IMR-90 (cell line): Measurements from ENCODE around the gene C5orf58. TPM values are rescaled to one million over a fixed set of nuclear protein-coding genes. Genes with fewer than 3 reads are reported as not detected.

Experiments
- ATAC-seq: fragments of 200-7000 bp; cut with Tn5 transposase; 2 replicates; pipeline ENCODE4 v1.9.1; 2020; ENCODE audit warnings: low read depth, mild to moderate bottlenecking, moderate library complexity
- BruUV-seq: library from RNA; stranded (reverse); fragments of 400-500 nt; replicated peaks from 2 replicates; lab custom pipeline; 2021; lab: Mats Ljungman, UMichigan
- CTCF ChIA-PET: fragments of 300-600 bp; formaldehyde crosslinking; extraction: SDS; loops from one replicate; lab custom pipeline; 2021; ENCODE audit warnings: antibody characterized with exemption; lab: Yijun Ruan, JAX
- POLR2A ChIA-PET: fragments of 300-600 bp; sonication (Branson Sonifier 250); formaldehyde crosslinking; loops from one replicate; lab custom pipeline; 2022; ENCODE audit warnings: antibody characterized with exemption; ENCODE audit not compliant: unreplicated experiment; lab: Charles Lee
- DNase-seq: peaks from one replicate; pipeline ENCODE4 v3.0.0; 2013
- H2AFZ ChIP-seq: replicated peaks from 2 replicates; pipeline ENCODE3; 2013; ENCODE audit warnings: low read length, mild to moderate bottlenecking; ENCODE audit not compliant: poor library complexity
- H2AK5ac ChIP-seq: 2 replicates; pipeline ENCODE4 v1.6.1; 2013; ENCODE audit warnings: low read depth, low read length, inconsistent platforms
- H2AK9ac ChIP-seq: replicated peaks from 2 replicates; pipeline ENCODE3; 2013; ENCODE audit warnings: mild to moderate bottlenecking, low read depth, low read length, moderate library complexity; ENCODE audit not compliant: poor library complexity
- H2BK120ac ChIP-seq: 2 replicates; pipeline ENCODE4 v1.6.1; 2013; ENCODE audit warnings: low read depth, low read length, inconsistent platforms
- H2BK15ac ChIP-seq: 3 replicates; pipeline ENCODE4 v1.6.1; 2013; ENCODE audit warnings: low read depth, low read length, inconsistent platforms
- H2BK20ac ChIP-seq: 2 replicates; pipeline ENCODE4 v1.6.1; 2013; ENCODE audit warnings: low read depth, mild to moderate bottlenecking, inconsistent platforms, low read length, moderate library complexity
- H2BK5ac ChIP-seq: 2 replicates; pipeline ENCODE4 v1.6.1; 2013; ENCODE audit warnings: mild to moderate bottlenecking, low read depth, low read length, inconsistent platforms; ENCODE audit not compliant: poor library complexity, severe bottlenecking
- H3K14ac ChIP-seq: replicated peaks from 2 replicates; pipeline ENCODE4 v1.6.1; 2013; ENCODE audit warnings: low read depth, low read length, inconsistent platforms
- H3K18ac ChIP-seq: 2 replicates; pipeline ENCODE4 v1.6.1; 2013; ENCODE audit warnings: low read depth, low read length, control low read depth
- H3K23ac ChIP-seq: 2 replicates; pipeline ENCODE4 v1.6.1; 2013; ENCODE audit warnings: low read depth, low read length, inconsistent platforms
- H3K27ac ChIP-seq: 2 replicates; pipeline ENCODE4 v1.5.1; 2013; ENCODE audit warnings: mild to moderate bottlenecking, control low read depth, low read length; ENCODE audit not compliant: insufficient read depth
- H3K27me3 ChIP-seq: 2 replicates; pipeline ENCODE4 v1.6.1; 2013; ENCODE audit warnings: low read length; ENCODE audit not compliant: control insufficient read depth, insufficient read depth
- H3K36me3 ChIP-seq: 2 replicates; pipeline ENCODE4 v1.6.1; 2013; ENCODE audit warnings: low read length, mixed read lengths; ENCODE audit not compliant: control insufficient read depth, insufficient read depth
- H3K4ac ChIP-seq: 2 replicates; pipeline ENCODE4 v1.6.1; 2013; ENCODE audit warnings: low read depth, low read length, inconsistent platforms
- H3K4me1 ChIP-seq: 2 replicates; pipeline ENCODE4 v1.6.1; 2013; ENCODE audit warnings: low read length, mixed read lengths; ENCODE audit not compliant: control insufficient read depth, insufficient read depth
- H3K4me2 ChIP-seq: 2 replicates; pipeline ENCODE4 v1.6.1; 2013; ENCODE audit warnings: low read depth, mild to moderate bottlenecking, control low read depth, low read length, moderate library complexity
- H3K4me3 ChIP-seq: 2 replicates; pipeline ENCODE4 v1.5.1; 2013; ENCODE audit warnings: low read depth, mild to moderate bottlenecking, control low read depth, low read length, moderate library complexity; ENCODE audit not compliant: insufficient read depth
- H3K56ac ChIP-seq: 2 replicates; pipeline ENCODE4 v1.6.1; 2013; ENCODE audit warnings: low read length, inconsistent platforms; ENCODE audit not compliant: insufficient read depth; ENCODE audit errors: extremely low read depth
- H3K79me1 ChIP-seq, 2 experiments: 2 replicates each; pipeline ENCODE4 v1.6.1; 2013; ENCODE audit warnings: low read length in 2 of 2, inconsistent platforms in 1 of 2, low read depth in 1 of 2
- H3K9ac ChIP-seq: 2 replicates; pipeline ENCODE4 v1.6.1; 2013; ENCODE audit warnings: low read depth, low read length, control low read depth
- H3K9me1 ChIP-seq: 2 replicates; pipeline ENCODE4 v1.6.1; 2013; ENCODE audit warnings: low read length, inconsistent platforms; ENCODE audit not compliant: insufficient read depth
- H3K9me3 ChIP-seq: 2 replicates; pipeline ENCODE4 v1.6.1; 2013; ENCODE audit warnings: low read length; ENCODE audit not compliant: control insufficient read depth, insufficient read depth
- H4K20me1 ChIP-seq: 2 replicates; pipeline ENCODE4 v1.6.1; 2013; ENCODE audit warnings: low read length, inconsistent platforms; ENCODE audit not compliant: insufficient read depth
- H4K5ac ChIP-seq: 2 replicates; pipeline ENCODE4 v1.6.1; 2013; ENCODE audit warnings: mild to moderate bottlenecking, low read depth, low read length, control low read depth
- H4K8ac ChIP-seq, 2 experiments: 2 replicates each; pipeline ENCODE4 v1.6.1; 2013; ENCODE audit warnings: low read depth in 2 of 2, low read length in 2 of 2, control low read depth in 1 of 2, inconsistent platforms in 1 of 2
- H4K91ac ChIP-seq: 2 replicates; pipeline ENCODE4 v1.6.1; 2013; ENCODE audit warnings: low read depth, low read length, inconsistent platforms; ENCODE audit not compliant: insufficient read depth
- BHLHE40 ChIP-seq: fragments of 150-350 bp; IDR thresholded peaks from 2 replicates; pipeline ENCODE4 v1.6.1; 2016; ENCODE audit warnings: mild to moderate bottlenecking, low read depth, low read length
- CHD1 ChIP-seq: IDR thresholded peaks from 2 replicates; pipeline ENCODE4 v1.6.1; 2012; ENCODE audit warnings: low read depth, low read length, improper control_type of control experiment
- MXI1 ChIP-seq: IDR thresholded peaks from 2 replicates; pipeline ENCODE4 v1.6.1; 2012; ENCODE audit warnings: low read depth, mild to moderate bottlenecking, low read length, moderate library complexity, borderline replicate concordance
- NFE2L2 ChIP-seq: fragments of 150-350 bp; IDR thresholded peaks from 2 replicates; pipeline ENCODE4 v1.6.1; 2016; ENCODE audit warnings: low read depth, mild to moderate bottlenecking, low read length
- RCOR1 ChIP-seq: IDR thresholded peaks from 2 replicates; pipeline ENCODE4 v1.6.1; 2012; ENCODE audit warnings: mild to moderate bottlenecking, low read length, improper control_type of control experiment; ENCODE audit not compliant: insufficient replicate concordance
- WGBS, 2 experiments: methylation state at CpG; one replicate each; pipeline versions ENCODE4 v1.1.5 to v1.1.7; 2013; ENCODE audit warnings: missing lambda C conversion rate in 2 of 2; ENCODE audit not compliant: insufficient read length in 1 of 2; ENCODE audit errors: extremely low coverage in 2 of 2; 5-methylcytosine and 5-hydroxymethylcytosine counted together
- dilution Hi-C: fragments of 300-500 bp; cut with HindIII; formaldehyde crosslinking; loops from one replicate; pipeline ENCODE4 v1.14.3; 2018; ENCODE audit warnings: low sequenced_read_pairs; ENCODE audit not compliant: unreplicated experiment
- in situ Hi-C: fragments of 300-500 bp; cut with MboI; formaldehyde crosslinking; loops from 3 replicates; pipeline ENCODE4 v1.14.3; 2019; ENCODE audit warnings: low sequenced_read_pairs, inconsistent platforms, mixed read lengths
- intact Hi-C: fragments of 100-400 bp; cut with micrococcal nuclease; formaldehyde crosslinking; loops from 2 replicates; pipeline ENCODE4 v1.10.0; 2022
- polyA plus RNA-seq, 3 experiments: library from polyadenylated mRNA; depleted of rRNA; stranded (reverse); fragments of >200 nt; gene quantifications; 2 replicates each; pipeline ENCODE4 v1.2.3, GENCODE V29; 2012; ENCODE audit warnings: low replicate concordance in 1 of 3
- total RNA-seq: library from RNA; depleted of rRNA; stranded (reverse); fragments of >200 nt; gene quantifications from 2 replicates; pipeline ENCODE4 v1.2.3, GENCODE V29; 2012
- TF ChIP-seq, protein P1 (sequence below): conservative IDR thresholded peaks from 2 replicates; pipeline ENCODE4 v1.5.1; 2012; ENCODE audit warnings: mild to moderate bottlenecking, low read depth, low read length, improper control_type of control experiment
- TF ChIP-seq, protein P2 (sequence below): fragments of 150-350 bp; IDR thresholded peaks from 2 replicates; pipeline ENCODE4 v1.6.1; 2016; ENCODE audit warnings: low read depth, mild to moderate bottlenecking, low read length, moderate library complexity, borderline replicate concordance

C5orf58 gene
- total and polyA plus RNA-seq, 2 of the 4 experiments (the other 2 are of a cell fraction): not detected

DNA sequence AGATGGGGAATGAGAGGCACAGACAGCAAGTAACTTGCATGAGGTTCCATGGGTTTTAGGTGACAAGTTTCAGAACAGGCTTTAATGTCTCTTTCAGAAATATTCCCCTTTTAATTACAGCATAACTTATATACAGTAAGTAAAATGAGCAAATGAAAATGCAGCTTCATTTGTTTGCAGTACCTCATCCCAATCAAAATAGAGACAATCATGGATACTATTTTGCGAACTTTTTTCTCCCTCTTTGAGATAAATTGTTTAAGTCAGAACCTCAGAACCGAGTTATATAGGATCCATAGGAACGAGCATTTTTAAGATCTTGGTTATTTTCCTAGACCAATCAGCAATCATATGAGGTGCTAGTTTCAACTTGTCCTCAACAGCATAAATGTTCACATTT, 61.3 kb downstream of the C5orf58 start:
- no peak overlapping the region for H3K56ac ChIP-seq
- H3K4ac ChIP-seq: no peak overlapping the region
- no peaks in the 10 kb centered on the region for H3K79me1 ChIP-seq
- ChIA-PET CTCF (no interaction called here), POLR2A (no interaction called here)
- H3K18ac ChIP-seq: no peak overlapping the region
- no TSS peak for BruUV-seq
- H2BK5ac ChIP-seq: no peak overlapping the region
- no peak overlapping the region for H3K4me2 ChIP-seq
- H3K4me1 ChIP-seq: no peaks in the 10 kb centered on the region
- no peaks in the 10 kb centered on the region for H3K36me3 ChIP-seq
- H4K5ac ChIP-seq: no peak overlapping the region
- no peaks in the 10 kb centered on the region for H3K9me3 ChIP-seq
- ATAC-seq (no peak), DNase-seq (no peak)
- no peaks in the 10 kb centered on the region for H3K27me3 ChIP-seq
- H2AFZ ChIP-seq: no peak overlapping the region
- no peak overlapping the region for H3K14ac ChIP-seq
- H2BK15ac ChIP-seq: no peak overlapping the region
- H4K91ac ChIP-seq: no peak overlapping the region
- no peak overlapping the region for H2BK20ac ChIP-seq
- intact Hi-C loops (no loop called here), dilution Hi-C loops (no loop called here), in situ Hi-C loops (no loop called here)
- no peak overlapping the region for H3K23ac ChIP-seq
- H2BK120ac ChIP-seq: no peak overlapping the region
- H3K4me3 ChIP-seq: no peak overlapping the region
- no peak overlapping the region for H2AK5ac ChIP-seq
- H3K27ac ChIP-seq: no peak overlapping the region
- TF ChIP-seq MXI1 (no peak), BHLHE40 (no peak), NFE2L2 (no peak), CHD1 (no peak), RCOR1 (no peak)
- TF ChIP-seq, protein P1, sequence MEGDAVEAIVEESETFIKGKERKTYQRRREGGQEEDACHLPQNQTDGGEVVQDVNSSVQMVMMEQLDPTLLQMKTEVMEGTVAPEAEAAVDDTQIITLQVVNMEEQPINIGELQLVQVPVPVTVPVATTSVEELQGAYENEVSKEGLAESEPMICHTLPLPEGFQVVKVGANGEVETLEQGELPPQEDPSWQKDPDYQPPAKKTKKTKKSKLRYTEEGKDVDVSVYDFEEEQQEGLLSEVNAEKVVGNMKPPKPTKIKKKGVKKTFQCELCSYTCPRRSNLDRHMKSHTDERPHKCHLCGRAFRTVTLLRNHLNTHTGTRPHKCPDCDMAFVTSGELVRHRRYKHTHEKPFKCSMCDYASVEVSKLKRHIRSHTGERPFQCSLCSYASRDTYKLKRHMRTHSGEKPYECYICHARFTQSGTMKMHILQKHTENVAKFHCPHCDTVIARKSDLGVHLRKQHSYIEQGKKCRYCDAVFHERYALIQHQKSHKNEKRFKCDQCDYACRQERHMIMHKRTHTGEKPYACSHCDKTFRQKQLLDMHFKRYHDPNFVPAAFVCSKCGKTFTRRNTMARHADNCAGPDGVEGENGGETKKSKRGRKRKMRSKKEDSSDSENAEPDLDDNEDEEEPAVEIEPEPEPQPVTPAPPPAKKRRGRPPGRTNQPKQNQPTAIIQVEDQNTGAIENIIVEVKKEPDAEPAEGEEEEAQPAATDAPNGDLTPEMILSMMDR: no peak
- TF ChIP-seq, protein P2, sequence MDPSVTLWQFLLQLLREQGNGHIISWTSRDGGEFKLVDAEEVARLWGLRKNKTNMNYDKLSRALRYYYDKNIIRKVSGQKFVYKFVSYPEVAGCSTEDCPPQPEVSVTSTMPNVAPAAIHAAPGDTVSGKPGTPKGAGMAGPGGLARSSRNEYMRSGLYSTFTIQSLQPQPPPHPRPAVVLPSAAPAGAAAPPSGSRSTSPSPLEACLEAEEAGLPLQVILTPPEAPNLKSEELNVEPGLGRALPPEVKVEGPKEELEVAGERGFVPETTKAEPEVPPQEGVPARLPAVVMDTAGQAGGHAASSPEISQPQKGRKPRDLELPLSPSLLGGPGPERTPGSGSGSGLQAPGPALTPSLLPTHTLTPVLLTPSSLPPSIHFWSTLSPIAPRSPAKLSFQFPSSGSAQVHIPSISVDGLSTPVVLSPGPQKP: no peak
- H4K8ac ChIP-seq: no peak overlapping the region
- WGBS, 2 experiments: no CpG with 5 or more reads among the region's 3 CpGs
- no peak overlapping the region for H2AK9ac ChIP-seq
- no peak overlapping the region for H3K9ac ChIP-seq
- H4K20me1 ChIP-seq: no peaks in the 10 kb centered on the region
- no peaks in the 10 kb centered on the region for H3K9me1 ChIP-seq
